Activated CD4-positive, alpha-beta memory T cell treated with anti-CD3 and anti-CD28 coated beads, Interleukin-2, amount 10 ng/mL, durations not matched to agents 7 days and 5 days (primary cell): ENCODE results near the gene SRSF3. TPM values are rescaled to one million over a fixed set of nuclear protein-coding genes. Genes with fewer than 3 reads are reported as not detected.
"Not testable (repeated sequence)": the region's sequence is repeated elsewhere in the genome, so short reads cannot be mapped to it uniquely, and the experiment has no call there.

Experiments used
- CTCF ChIA-PET: fragments of 350-600 bp; sonication (Branson Sonifier 250); formaldehyde crosslinking; loops from one replicate; lab custom pipeline; 2021; ENCODE audit warnings: antibody characterized with exemption, inconsistent platforms; lab: Charles Lee
- POLR2A ChIA-PET: fragments of 350-600 bp; sonication (Branson Sonifier 250); formaldehyde crosslinking; loops from one replicate; lab custom pipeline; 2021; ENCODE audit warnings: antibody characterized with exemption; lab: Charles Lee
- DNase-seq: peaks from one replicate; pipeline ENCODE4 v3.0.0-alpha.2; 2020
- H3K27ac Mint-ChIP-seq: one replicate; pipeline ENCODE4 v1.8.0; 2021; ENCODE audit warnings: mild to moderate bottlenecking, mixed read lengths
- H3K27me3 Mint-ChIP-seq: one replicate; pipeline ENCODE4 v1.8.0; 2021; ENCODE audit warnings: mixed read lengths
- H3K36me3 Mint-ChIP-seq: one replicate; pipeline ENCODE4 v1.8.0; 2021; ENCODE audit warnings: low read depth, mixed read lengths
- H3K4me1 Mint-ChIP-seq: one replicate; pipeline ENCODE4 v1.8.0; 2021; ENCODE audit warnings: mixed read lengths
- H3K4me3 Mint-ChIP-seq: one replicate; pipeline ENCODE4 v1.8.0; 2021; ENCODE audit warnings: mild to moderate bottlenecking, mixed read lengths
- H3K9me3 Mint-ChIP-seq: one replicate; pipeline ENCODE4 v1.8.0; 2021; ENCODE audit warnings: mixed read lengths
- total RNA-seq, 2 experiments: library from RNA; stranded (reverse); gene quantifications; one replicate each; pipeline ENCODE4 v1.2.3, GENCODE V29; 2021

The SRSF3 gene
- total RNA-seq, 2 experiments from 2014 or later: 384 to 385 TPM

DNA sequence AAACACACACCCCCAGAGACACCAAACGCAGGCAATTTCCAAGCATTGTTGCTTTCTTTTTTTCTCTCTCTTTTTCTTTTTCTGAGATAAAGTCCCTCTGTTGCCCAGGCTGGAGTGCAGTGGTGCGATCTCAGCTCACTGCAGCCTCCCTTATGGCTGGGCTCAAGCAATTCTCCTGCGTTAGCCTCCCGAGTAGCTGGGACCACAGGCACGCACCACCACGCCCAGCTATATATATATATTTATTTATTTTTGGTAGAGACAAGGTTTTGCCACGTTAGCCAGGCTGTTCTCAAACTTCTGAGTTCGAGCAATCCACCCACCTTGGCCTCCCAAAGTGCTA lies 14.0 kb upstream of the SRSF3 start:
- H3K4me1 Mint-ChIP-seq: peaks cover 11% of the 10 kb centered on the region
- H3K9me3 Mint-ChIP-seq: no peaks in the 10 kb centered on the region
- H3K27me3 Mint-ChIP-seq: no peaks in the 10 kb centered on the region
- CTCF ChIA-PET: interaction anchor here (0.8 to 2.6 kb wide), 12 partner anchors 15 to 222 kb away, joined by 3 to 26 read pairs (median 4); partner anchors contain the start of gene STK38
- no peak for DNase-seq
- no peak overlapping the region for H3K4me3 Mint-ChIP-seq
- POLR2A ChIA-PET: interaction anchor here (0.6 to 1.9 kb wide), 5 partner anchors 13 to 64 kb away, joined by 3 to 11 read pairs (median 5); partner anchors contain the start of gene SRSF3
- no peaks in the 10 kb centered on the region for H3K36me3 Mint-ChIP-seq
- no peak overlapping the region for H3K27ac Mint-ChIP-seq

DNA sequence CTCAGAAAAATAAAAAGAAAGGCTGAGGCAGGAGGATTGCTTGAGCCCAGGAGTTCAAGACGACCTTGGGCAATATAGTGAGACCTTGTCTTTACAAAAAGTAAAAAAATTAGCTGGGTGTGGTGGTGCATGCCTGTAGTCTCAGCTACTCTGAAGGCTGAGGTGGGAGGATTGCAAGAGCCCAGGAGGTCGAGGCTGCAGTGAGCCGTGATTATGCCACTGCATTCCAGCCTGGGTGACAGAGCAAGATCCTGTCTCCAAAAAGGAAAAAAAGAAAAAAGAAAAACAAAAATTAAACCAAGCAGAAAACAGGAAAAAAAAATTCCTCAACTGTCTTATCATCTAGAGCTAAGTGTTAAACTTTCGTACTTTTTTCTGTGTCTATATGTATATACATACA lies 12.4 kb upstream of the SRSF3 start:
- POLR2A ChIA-PET: interaction anchor here (0.9 to 1.5 kb wide), 5 partner anchors 11 to 159 kb away, joined by 3 to 6 read pairs (median 4); partner anchors contain the start of gene SRSF3
- Mint-ChIP-seq H3K27ac (no peak overlapping the region), H3K4me3 (no peak overlapping the region), H3K27me3 (no peaks in the 10 kb centered on the region), H3K9me3 (no peaks in the 10 kb centered on the region), H3K4me1 (peaks cover 11% of the 10 kb centered on the region), H3K36me3 (no peaks in the 10 kb centered on the region)
- DNase-seq: no peak
- CTCF ChIA-PET: interaction anchor here (0.5 to 1.7 kb wide), 3 partner anchors 15 to 158 kb away, joined by 4 to 9 read pairs (median 5); no protein-coding TSS in a partner anchor

DNA sequence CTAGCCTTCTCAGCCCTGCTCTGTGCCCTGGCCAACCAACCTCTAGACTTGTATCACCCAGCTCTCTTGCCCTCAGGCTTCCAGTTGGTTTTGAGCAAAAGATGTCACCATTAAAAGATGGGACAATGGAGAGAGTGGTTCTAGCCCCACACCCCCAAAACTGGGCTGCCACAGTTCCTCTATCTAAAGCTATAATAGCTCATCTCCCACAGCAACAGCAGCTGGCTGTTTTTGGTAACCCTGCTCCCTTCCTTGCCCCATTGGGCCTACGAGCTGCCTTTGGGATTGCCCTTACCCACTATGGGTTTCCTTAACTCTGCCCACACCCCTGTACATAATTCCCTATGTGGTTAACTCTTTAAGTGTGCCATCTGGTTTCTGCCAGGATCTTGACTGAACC lies 7.6 kb upstream of the SRSF3 start:
- Mint-ChIP-seq H3K4me1 (peaks cover 10% of the 10 kb centered on the region), H3K27ac (no peak overlapping the region), H3K9me3 (no peaks in the 10 kb centered on the region), H3K4me3 (no peak overlapping the region), H3K27me3 (no peaks in the 10 kb centered on the region), H3K36me3 (no peaks in the 10 kb centered on the region)
- no peak for DNase-seq
- CTCF ChIA-PET: interaction anchor here (0.6 kb wide), 1 partner anchor 143 kb away, joined by 3 read pairs; no protein-coding TSS in a partner anchor
- POLR2A ChIA-PET: interaction anchor here (1.5 kb wide), 1 partner anchor 54 kb away, joined by 3 read pairs; no protein-coding TSS in a partner anchor

DNA sequence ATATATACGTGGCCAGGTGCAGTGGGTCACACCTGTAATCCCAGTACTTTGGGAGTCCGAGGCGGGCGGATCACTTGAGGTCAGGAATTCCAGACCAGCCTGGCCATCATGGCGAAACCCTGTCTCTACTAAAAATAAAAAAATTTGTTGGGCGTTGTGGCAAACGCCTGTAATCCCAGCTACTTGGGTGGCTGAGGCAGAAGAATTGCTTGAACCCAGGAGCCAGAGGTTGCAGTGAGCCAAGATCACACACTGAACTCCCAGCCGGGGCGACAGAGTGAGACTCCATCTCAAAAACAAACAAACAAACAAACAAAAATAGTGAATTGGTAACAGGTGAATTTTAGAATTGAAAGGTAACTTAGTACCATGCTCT lies 5.1 kb upstream of the SRSF3 start:
- H3K27ac Mint-ChIP-seq, H3K36me3 Mint-ChIP-seq, CTCF ChIA-PET, DNase-seq, H3K4me3 Mint-ChIP-seq, H3K9me3 Mint-ChIP-seq, H3K27me3 Mint-ChIP-seq: not testable (repeated sequence)
- POLR2A ChIA-PET: interaction anchor here (0.7 kb wide), 1 partner anchor 12 kb away, joined by 3 read pairs; no protein-coding TSS in a partner anchor
- peaks cover 15% of the 10 kb centered on the region for H3K4me1 Mint-ChIP-seq

DNA sequence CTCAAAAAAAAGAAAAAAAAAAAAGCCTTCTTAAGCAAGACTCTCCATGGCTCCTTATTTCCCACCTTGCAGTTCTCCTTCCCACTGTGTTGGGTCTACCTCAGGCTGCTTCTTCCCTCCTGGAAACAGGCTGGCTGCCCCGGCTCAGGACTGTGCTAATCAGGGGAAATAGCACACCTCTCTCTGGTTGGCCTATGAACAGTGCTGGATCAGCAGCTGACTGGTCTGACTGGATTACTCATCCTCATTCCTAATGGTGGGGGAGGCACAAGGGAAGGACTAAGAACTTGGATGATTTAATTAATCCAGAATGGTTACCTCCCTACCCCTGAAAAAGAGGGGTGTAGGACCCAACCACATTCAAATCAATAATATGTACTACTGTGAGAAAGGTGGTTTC lies 3.9 kb upstream of the SRSF3 start:
- no peak for DNase-seq
- ChIA-PET CTCF (no interaction called here), POLR2A (no interaction called here)
- no peak overlapping the region for H3K4me3 Mint-ChIP-seq
- peaks cover 15% of the 10 kb centered on the region for H3K4me1 Mint-ChIP-seq
- H3K27me3 Mint-ChIP-seq: no peaks in the 10 kb centered on the region
- no peak overlapping the region for H3K27ac Mint-ChIP-seq
- H3K36me3 Mint-ChIP-seq: peaks cover 12% of the 10 kb centered on the region
- H3K9me3 Mint-ChIP-seq: no peaks in the 10 kb centered on the region

DNA sequence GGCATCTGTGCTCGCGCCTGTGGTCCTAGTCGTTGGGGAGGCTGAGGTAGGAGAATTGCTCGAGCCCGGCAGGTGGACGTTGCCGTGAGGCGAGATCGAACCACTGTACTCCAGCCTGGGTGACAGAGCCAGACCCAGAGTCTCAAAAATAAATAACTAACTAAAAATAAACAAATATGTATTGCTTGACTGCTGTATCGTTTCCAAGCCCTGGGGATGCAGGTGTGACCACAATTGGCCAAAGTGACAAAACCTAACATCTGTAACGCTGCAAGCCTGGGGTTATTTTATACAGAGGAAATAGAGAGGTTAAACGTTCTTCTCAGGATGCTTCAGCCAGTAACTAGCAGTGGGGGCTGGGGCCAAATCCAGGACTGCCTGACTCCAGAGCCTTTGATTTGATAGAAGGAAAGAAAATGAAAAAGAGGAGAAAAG lies 1.9 kb upstream of the SRSF3 start:
- no peaks in the 10 kb centered on the region for H3K27me3 Mint-ChIP-seq
- CTCF ChIA-PET: interaction anchor here (0.7 kb wide), 1 partner anchor 13 kb away, joined by 5 read pairs; no protein-coding TSS in a partner anchor
- peaks cover 32% of the 10 kb centered on the region for H3K36me3 Mint-ChIP-seq
- POLR2A ChIA-PET: interaction anchor here (1.8 to 12.9 kb wide), 3 partner anchors 11 to 169 kb away, joined by 11 to 225 read pairs (median 12); partner anchors contain the start of gene STK38
- no peaks in the 10 kb centered on the region for H3K9me3 Mint-ChIP-seq
- H3K4me3 Mint-ChIP-seq: peak overlapping the region; percentile 57
- peak overlapping the region; percentile 65 for H3K27ac Mint-ChIP-seq
- no peak for DNase-seq
- peaks cover 21% of the 10 kb centered on the region for H3K4me1 Mint-ChIP-seq

DNA sequence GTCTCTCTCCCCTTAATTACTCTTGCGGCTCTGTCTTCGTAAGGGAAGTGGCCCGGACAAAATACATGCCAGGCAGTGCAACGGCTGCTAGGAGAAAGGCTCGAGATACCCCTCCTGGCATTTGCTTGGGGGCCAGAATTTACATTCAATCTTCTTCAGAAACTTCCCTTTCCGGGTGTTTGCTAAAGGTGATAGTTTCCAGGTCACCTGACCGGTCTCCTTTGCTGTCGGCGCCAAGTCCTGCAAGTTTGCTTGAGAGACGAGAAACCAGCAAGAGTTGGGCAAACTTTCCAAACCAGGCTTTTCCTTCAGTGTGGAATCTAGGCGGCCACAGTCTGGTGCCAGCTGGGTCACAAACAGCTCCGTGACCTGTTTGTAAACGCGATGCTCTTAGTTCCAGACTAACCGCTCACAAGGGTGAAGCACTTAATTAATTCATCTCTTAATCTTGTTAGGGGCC lies 563 bp upstream of the SRSF3 start:
- POLR2A ChIA-PET: interaction anchor here (0.9 to 12.9 kb wide), 15 partner anchors 9 to 473 kb away, joined by 3 to 225 read pairs (median 7); partner anchors contain the start of genes CDKN1A, KCTD20 and STK38
- Mint-ChIP-seq H3K9me3 (no peaks in the 10 kb centered on the region), H3K4me1 (peaks cover 31% of the 10 kb centered on the region), H3K36me3 (peaks cover 46% of the 10 kb centered on the region), H3K27me3 (no peaks in the 10 kb centered on the region), H3K27ac (peak overlapping the region; percentile 95), H3K4me3 (peak overlapping the region; percentile 93)
- DNase-seq: peak; percentile 61
- CTCF ChIA-PET: interaction anchor here (0.6 to 1.1 kb wide), 4 partner anchors 21 to 173 kb away, joined by 3 to 4 read pairs (median 4); no protein-coding TSS in a partner anchor

DNA sequence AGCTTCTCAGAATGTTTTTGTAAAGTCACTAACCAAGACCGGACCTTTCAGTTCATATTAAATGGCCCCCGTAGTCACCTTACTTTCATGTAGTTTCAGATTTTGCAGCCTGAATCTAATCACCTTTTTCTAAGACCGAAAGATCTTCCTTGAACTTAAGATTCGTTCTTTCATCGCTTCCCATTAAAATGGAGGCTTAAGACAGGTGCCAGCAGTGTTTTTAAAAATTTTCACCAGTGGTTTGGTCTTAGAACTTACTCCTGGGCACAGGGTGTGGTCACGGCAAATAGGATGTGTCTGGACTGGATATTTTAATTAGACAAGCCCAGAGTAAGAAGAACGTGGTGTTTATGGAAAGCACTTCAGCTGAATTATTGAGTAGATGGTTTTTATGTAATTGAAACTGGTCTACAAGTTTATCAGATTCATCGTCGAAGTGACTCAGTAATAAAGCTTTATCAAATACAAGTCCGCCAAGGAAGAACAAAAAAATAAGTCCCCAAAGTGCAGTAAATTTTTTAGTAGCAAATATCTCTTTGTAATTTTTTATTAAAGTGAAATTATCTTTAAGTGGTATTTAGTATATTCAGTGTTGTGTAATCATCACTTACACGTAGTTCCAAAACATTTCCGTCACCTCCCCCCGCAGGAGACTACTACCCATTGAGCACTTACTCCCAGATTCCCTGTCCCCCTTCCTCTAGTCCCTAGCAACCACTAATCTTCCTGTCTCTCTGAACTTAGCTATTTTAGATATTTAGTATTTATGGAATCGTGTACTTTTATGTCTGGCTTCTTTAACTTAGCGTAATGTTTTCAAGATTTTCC lies 868 bp downstream of the SRSF3 start:
- Mint-ChIP-seq H3K4me3 (peak overlapping the region; percentile 93), H3K27me3 (no peaks in the 10 kb centered on the region), H3K4me1 (peaks cover 45% of the 10 kb centered on the region), H3K36me3 (peaks cover 60% of the 10 kb centered on the region), H3K9me3 (no peaks in the 10 kb centered on the region), H3K27ac (peak overlapping the region; percentile 95)
- ChIA-PET POLR2A (interaction anchor here (0.9 to 12.9 kb wide), 18 partner anchors 9 to 663 kb away, joined by 3 to 225 read pairs (median 4); partner anchors contain the start of genes CDKN1A, KCTD20, MAPK14 and MTCH1), CTCF (interaction anchor here (0.7 to 0.8 kb wide), 2 partner anchors 20 to 49 kb away, joined by 3 read pairs; no protein-coding TSS in a partner anchor)
- peak; percentile 31 for DNase-seq

DNA sequence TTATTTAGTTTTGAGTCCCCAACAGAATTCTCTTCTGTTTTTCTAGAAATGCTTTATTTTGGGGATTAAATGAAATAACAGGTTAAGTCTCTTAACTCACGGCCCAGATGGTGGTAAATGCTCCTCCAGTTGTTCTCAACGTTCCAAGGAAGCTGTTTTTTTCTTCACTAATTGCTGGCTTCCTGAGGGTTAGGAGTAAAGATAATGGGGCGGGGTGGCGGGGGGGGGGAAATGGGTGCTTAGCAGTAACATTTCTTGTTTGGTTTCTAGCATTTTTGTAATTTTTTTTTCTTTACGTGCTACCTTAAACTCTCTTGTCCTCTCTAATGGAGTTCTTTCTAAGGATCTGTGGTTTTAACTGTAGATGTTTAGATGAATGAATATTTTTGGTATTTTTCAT lies 2.2 kb downstream of the SRSF3 start:
- H3K4me1 Mint-ChIP-seq: peaks cover 55% of the 10 kb centered on the region
- no peak for DNase-seq
- H3K27me3 Mint-ChIP-seq: no peaks in the 10 kb centered on the region
- no peaks in the 10 kb centered on the region for H3K9me3 Mint-ChIP-seq
- peaks cover 73% of the 10 kb centered on the region for H3K36me3 Mint-ChIP-seq
- CTCF ChIA-PET: interaction anchor here (0.7 to 3.1 kb wide), 6 partner anchors 10 to 461 kb away, joined by 3 to 16 read pairs (median 4); no protein-coding TSS in a partner anchor
- peak overlapping the region; percentile 93 for H3K4me3 Mint-ChIP-seq
- POLR2A ChIA-PET: interaction anchor here (0.7 to 12.9 kb wide), 11 partner anchors 13 to 585 kb away, joined by 3 to 225 read pairs (median 5); partner anchors contain the start of genes CDKN1A and STK38
- H3K27ac Mint-ChIP-seq: peak overlapping the region; percentile 95

DNA sequence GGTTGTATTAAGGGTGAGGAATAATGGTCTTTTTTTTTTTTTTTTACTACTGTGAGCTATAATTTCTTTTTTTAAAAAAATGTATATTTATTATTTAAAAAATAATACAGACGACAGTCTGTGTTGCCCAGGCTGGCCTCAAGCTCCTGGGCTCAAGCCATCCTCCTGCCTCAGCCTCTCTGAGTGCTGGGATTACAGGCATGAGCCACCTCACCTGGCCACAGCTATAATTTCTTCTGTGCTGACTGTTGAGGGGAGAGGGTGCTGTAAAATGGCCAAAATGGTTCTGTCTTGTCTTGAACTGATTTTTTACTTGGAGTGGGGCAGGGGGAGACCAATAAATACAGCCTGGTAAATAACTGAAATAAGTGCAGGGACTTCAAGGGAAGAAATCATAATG lies 3.6 kb downstream of the SRSF3 start:
- ChIA-PET POLR2A (interaction anchor here (0.7 to 12.9 kb wide), 19 partner anchors 11 to 572 kb away, joined by 3 to 225 read pairs (median 5); partner anchors contain the start of genes CDKN1A, KCTD20, PIM1 and PPIL1), CTCF (interaction anchor here (0.6 to 4.3 kb wide), 9 partner anchors 9 to 1127 kb away, joined by 3 to 26 read pairs (median 4); partner anchors contain the start of gene CDKN1A)
- peaks cover 61% of the 10 kb centered on the region for H3K4me1 Mint-ChIP-seq
- no peak for DNase-seq
- H3K27ac Mint-ChIP-seq: peak overlapping the region; percentile 78
- H3K27me3 Mint-ChIP-seq: no peaks in the 10 kb centered on the region
- H3K36me3 Mint-ChIP-seq: peaks cover 88% of the 10 kb centered on the region
- H3K4me3 Mint-ChIP-seq: peak overlapping the region; percentile 93
- H3K9me3 Mint-ChIP-seq: no peaks in the 10 kb centered on the region

DNA sequence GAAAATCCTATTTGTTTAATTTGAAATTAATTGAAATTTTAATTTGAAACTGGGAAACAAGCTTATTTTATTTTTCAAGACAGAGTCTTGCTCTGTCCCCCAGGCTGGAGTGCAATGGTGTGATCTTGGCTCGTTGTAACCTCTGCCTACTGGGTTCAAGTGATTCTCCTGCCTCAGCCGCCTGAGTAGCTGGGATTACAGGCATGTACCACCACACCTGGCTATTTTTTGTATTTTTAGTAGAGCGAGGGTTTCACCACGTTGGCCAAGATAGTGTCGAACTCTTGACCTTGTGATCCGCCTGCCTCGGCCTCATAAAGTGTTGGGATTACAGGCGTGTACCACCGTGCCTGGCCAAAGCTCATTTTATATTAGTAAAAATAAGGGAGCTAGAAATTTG lies 4.2 kb downstream of the SRSF3 start:
- Mint-ChIP-seq H3K9me3 (no peaks in the 10 kb centered on the region), H3K36me3 (peaks cover 93% of the 10 kb centered on the region), H3K4me1 (peaks cover 65% of the 10 kb centered on the region), H3K27ac (peak overlapping the region; percentile 78), H3K27me3 (no peaks in the 10 kb centered on the region), H3K4me3 (peak overlapping the region; percentile 91)
- no peak for DNase-seq
- ChIA-PET CTCF (interaction anchor here (0.6 to 4.3 kb wide), 9 partner anchors 8 to 257 kb away, joined by 3 to 26 read pairs (median 3); partner anchors contain the start of gene CDKN1A), POLR2A (interaction anchor here (0.8 to 12.9 kb wide), 16 partner anchors 11 to 572 kb away, joined by 3 to 225 read pairs (median 4); partner anchors contain the start of genes CDKN1A, PIM1, PPIL1 and STK38)

DNA sequence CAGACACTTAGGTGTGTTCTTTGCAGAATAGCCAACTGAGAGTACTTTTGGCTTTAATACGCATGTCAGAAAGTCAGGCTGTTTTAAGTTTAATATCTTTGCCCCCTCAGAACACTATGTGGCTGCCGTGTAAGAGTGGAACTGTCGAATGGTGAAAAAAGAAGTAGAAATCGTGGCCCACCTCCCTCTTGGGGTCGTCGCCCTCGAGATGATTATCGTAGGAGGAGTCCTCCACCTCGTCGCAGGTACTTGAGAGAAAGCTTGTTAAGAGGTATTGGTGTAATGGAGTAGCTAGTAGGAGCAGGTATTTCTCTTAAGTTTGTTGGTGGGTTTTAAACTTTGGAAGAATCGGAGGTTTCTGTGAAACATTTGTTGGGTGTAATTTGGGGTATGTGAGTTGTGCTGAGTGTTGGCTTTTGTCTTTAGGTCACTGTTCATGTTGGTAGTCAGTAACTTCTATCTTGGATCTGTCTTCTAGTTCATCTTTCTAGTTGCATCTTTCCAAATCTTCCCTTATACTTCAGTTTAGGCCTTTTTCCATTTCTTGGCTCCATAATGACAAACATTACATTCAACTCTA lies 4.7 kb downstream of the SRSF3 start:
- peaks cover 66% of the 10 kb centered on the region for H3K4me1 Mint-ChIP-seq
- H3K4me3 Mint-ChIP-seq: peak overlapping the region; percentile 91
- H3K36me3 Mint-ChIP-seq: peaks cover 98% of the 10 kb centered on the region
- CTCF ChIA-PET: interaction anchor here (0.6 to 4.3 kb wide), 10 partner anchors 8 to 258 kb away, joined by 3 to 26 read pairs (median 4); partner anchors contain the start of gene CDKN1A
- POLR2A ChIA-PET: interaction anchor here (1.1 to 12.9 kb wide), 13 partner anchors 10 to 571 kb away, joined by 3 to 225 read pairs (median 6); partner anchors contain the start of genes CDKN1A, PIM1 and STK38
- H3K27ac Mint-ChIP-seq: peak overlapping the region; percentile 78
- H3K9me3 Mint-ChIP-seq: no peaks in the 10 kb centered on the region
- no peaks in the 10 kb centered on the region for H3K27me3 Mint-ChIP-seq
- DNase-seq: no peak
